B cell (primary cell): ENCODE results near the gene CAP1. TPM values are rescaled to one million over a fixed set of nuclear protein-coding genes. Genes with fewer than 3 reads are reported as not detected.
A peak's percentile ranks its signal among the peaks of the same experiment; 100 is the strongest.

Experiments used
- ATAC-seq: fragments of 200-7000 bp; cut with Tn5 transposase; one replicate; pipeline ENCODE4 v1.10.0; 2021; ENCODE audit warnings: low read depth, mild to moderate bottlenecking, moderate number of reproducible peaks, moderate library complexity
- CTCF ChIA-PET: fragments of 350-600 bp; sonication (Branson Sonifier 250); formaldehyde crosslinking; loops from one replicate; lab custom pipeline; 2021; ENCODE audit warnings: antibody characterized with exemption, inconsistent platforms; lab: Charles Lee
- POLR2A ChIA-PET: fragments of 350-600 bp; sonication (Branson Sonifier 250); formaldehyde crosslinking; loops from one replicate; lab custom pipeline; 2021; ENCODE audit warnings: antibody characterized with exemption; lab: Charles Lee
- DNase-seq: peaks from one replicate; pipeline ENCODE4 v3.0.0; 2013
- H2AFZ ChIP-seq: 2 replicates; pipeline ENCODE4 v1.6.1; 2012; ENCODE audit warnings: mild to moderate bottlenecking, low read depth, low read length; ENCODE audit not compliant: insufficient read depth, poor library complexity, severe bottlenecking
- H3K27ac ChIP-seq, 2 donors: 1 replicate in 1 of 2; 2 replicates in 1 of 2; pipeline ENCODE4 v1.5.1; 2012 to 2013; ENCODE audit warnings: low read length in 2 of 2, mild to moderate bottlenecking in 2 of 2, moderate library complexity in 1 of 2
- H3K27me3 ChIP-seq, 4 experiments: fragments of 200-600 bp in 1 of 4; sonication (generic) in 1 of 4; replicated peaks in 1 of 4; 1 replicate in 2 of 4; 2 replicates in 2 of 4; pipeline versions ENCODE4 v1.6.1 to v1.7.0; 2013 to 2016; ENCODE audit warnings: low read length in 3 of 4, mild to moderate bottlenecking in 2 of 4, mixed read lengths in 1 of 4, moderate library complexity in 1 of 4; ENCODE audit not compliant: insufficient read depth in 4 of 4, control insufficient read depth in 3 of 4; ENCODE audit errors: control extremely low read depth in 1 of 4
- H3K36me3 ChIP-seq, 2 experiments: replicated peaks in 1 of 2; 1 replicate in 1 of 2; 2 replicates in 1 of 2; pipeline versions ENCODE4 v1.6.1 to v1.7.1; 2013; ENCODE audit warnings: low read length in 1 of 2; ENCODE audit not compliant: insufficient read depth in 2 of 2, control insufficient read depth in 1 of 2; ENCODE audit errors: control extremely low read depth in 1 of 2, extremely low read depth in 1 of 2
- H3K4me1 ChIP-seq, 2 donors: fragments of 200-600 bp in 1 of 2; sonication (generic) in 1 of 2; 1 replicate in 1 of 2; 2 replicates in 1 of 2; pipeline versions ENCODE4 v1.5.1 to v1.6.1; 2013 to 2017; ENCODE audit warnings: low read length in 2 of 2; ENCODE audit not compliant: control insufficient read depth in 2 of 2, insufficient read depth in 2 of 2
- H3K4me2 ChIP-seq: replicated peaks from 2 replicates; pipeline ENCODE3; 2012; ENCODE audit warnings: mild to moderate bottlenecking, low read depth, low read length; ENCODE audit not compliant: poor library complexity, severe bottlenecking
- H3K4me3 ChIP-seq, 5 experiments: fragments of 200-600 bp in 1 of 5; sonication (generic) in 1 of 5; 1 replicate in 3 of 5; 2 replicates in 2 of 5; pipeline versions ENCODE4 v1.5.1 to v1.7.0; 2011 to 2016; ENCODE audit warnings: low read length in 4 of 5, mild to moderate bottlenecking in 4 of 5, low read depth in 2 of 5, control low read depth in 1 of 5, moderate library complexity in 1 of 5; ENCODE audit not compliant: insufficient read depth in 1 of 5; ENCODE audit errors: control extremely low read depth in 1 of 5, extremely low read depth in 1 of 5
- H3K79me2 ChIP-seq: fragments of 200-600 bp; sonication (generic); one replicate; pipeline ENCODE4 v1.6.0; 2016; ENCODE audit warnings: low read length; ENCODE audit not compliant: control insufficient read depth, insufficient read depth
- H3K9ac ChIP-seq: fragments of 200-600 bp; sonication (generic); 2 replicates; pipeline ENCODE4 v1.6.1; 2017; ENCODE audit warnings: mild to moderate bottlenecking, low read length, moderate library complexity
- H3K9me3 ChIP-seq, 3 donors: one replicate each; pipeline versions ENCODE4 v1.6.1 to v1.7.1; 2013; ENCODE audit warnings: low read length in 2 of 3; ENCODE audit not compliant: control insufficient read depth in 2 of 3, insufficient read depth in 1 of 3; ENCODE audit errors: control extremely low read depth in 1 of 3
- H4K20me1 ChIP-seq: 2 replicates; pipeline ENCODE4 v1.6.0; 2012; ENCODE audit warnings: mild to moderate bottlenecking, low read length; ENCODE audit not compliant: insufficient read depth, control insufficient read depth, poor library complexity, severe bottlenecking
- H3K27ac Mint-ChIP-seq: one replicate; pipeline ENCODE4 v1.8.0; 2021; ENCODE audit warnings: mixed read lengths
- H3K27me3 Mint-ChIP-seq: one replicate; pipeline ENCODE4 v1.8.0; 2021; ENCODE audit warnings: mixed read lengths
- H3K4me1 Mint-ChIP-seq: one replicate; pipeline ENCODE4 v1.8.0; 2021; ENCODE audit warnings: mixed read lengths
- H3K4me3 Mint-ChIP-seq: one replicate; pipeline ENCODE4 v1.8.0; 2021; ENCODE audit warnings: mixed read lengths
- H3K9me3 Mint-ChIP-seq: one replicate; pipeline ENCODE4 v1.8.0; 2022; ENCODE audit warnings: mixed read lengths; ENCODE audit not compliant: insufficient read depth
- EZH2 ChIP-seq: IDR thresholded peaks from 2 replicates; pipeline ENCODE4 v1.6.1; 2012; ENCODE audit warnings: borderline replicate concordance, low read depth, mild to moderate bottlenecking, moderate library complexity, low read length; ENCODE audit not compliant: insufficient read depth, poor library complexity, severe bottlenecking
- WGBS: methylation state at CpG from one replicate; pipeline ENCODE4 v1.1.5; 2013; ENCODE audit warnings: missing lambda C conversion rate; ENCODE audit not compliant: insufficient coverage; 5-methylcytosine and 5-hydroxymethylcytosine counted together
- intact Hi-C: fragments of 100-400 bp; cut with micrococcal nuclease; formaldehyde crosslinking; loops from one replicate; pipeline ENCODE4 v1.10.0; 2022
- polyA plus RNA-seq: library from polyadenylated mRNA; depleted of rRNA; stranded (reverse); fragments of >200 nt; gene quantifications from 2 replicates; pipeline ENCODE4 v1.2.3, GENCODE V29; 2012
- total RNA-seq, 2 donors: library from RNA; stranded (reverse); fragments of 120-200 nt in 1 of 2; gene quantifications; 1 replicate in 1 of 2; 2 replicates in 1 of 2; pipeline versions ENCODE4 v1.2.3 to v1.2.4, GENCODE V29; 2013 to 2022
- TF ChIP-seq, protein P1 (sequence below): fragments of 200-600 bp; IDR thresholded peaks from one replicate; pipeline ENCODE4 v1.8.0; 2022; ENCODE audit warnings: antibody characterized with exemption, mild to moderate bottlenecking

The CAP1 gene
- total and polyA plus RNA-seq, 2 donors (not counting 1 experiment from before 2014, with no cell fraction given), result 175 to 203 TPM

GRCh38 chr1:40056519-40057309 is 16.2 kb downstream of the CAP1 start:
- H3K4me1 ChIP-seq, result peaks cover 90 to 93% of the 10 kb centered on the region in 2 donors
- CTCF ChIA-PET, result interaction anchor here (1.0 to 1.4 kb wide), 4 partner anchors 25 to 137 kb away, joined by 3 to 4 read pairs (median 4); no protein-coding TSS in a partner anchor
- peaks cover 43% of the 10 kb centered on the region for H4K20me1 ChIP-seq
- H3K4me1 Mint-ChIP-seq, result peaks cover 84% of the 10 kb centered on the region
- H3K9me3 Mint-ChIP-seq, result no peaks in the 10 kb centered on the region
- WGBS, result 100% methylated on average over 1 of the region's 5 CpGs
- peaks cover 84% of the 10 kb centered on the region for H3K79me2 ChIP-seq
- no peaks in the 10 kb centered on the region for H3K27me3 Mint-ChIP-seq
- H3K4me3 Mint-ChIP-seq, result peak overlapping the region; percentile 3
- peaks cover 4 to 57% of the 10 kb centered on the region in 2 experiments for H3K36me3 ChIP-seq
- intact Hi-C loops, result no loop called here
- POLR2A ChIA-PET, result no interaction called here
- peak overlapping the region; percentile 21 for H3K9ac ChIP-seq
- H3K27me3 ChIP-seq, result no peaks in the 10 kb centered on the region
- peak overlapping the region; percentile 7 to 82 for H3K27ac ChIP-seq
- TF ChIP-seq, protein P1, sequence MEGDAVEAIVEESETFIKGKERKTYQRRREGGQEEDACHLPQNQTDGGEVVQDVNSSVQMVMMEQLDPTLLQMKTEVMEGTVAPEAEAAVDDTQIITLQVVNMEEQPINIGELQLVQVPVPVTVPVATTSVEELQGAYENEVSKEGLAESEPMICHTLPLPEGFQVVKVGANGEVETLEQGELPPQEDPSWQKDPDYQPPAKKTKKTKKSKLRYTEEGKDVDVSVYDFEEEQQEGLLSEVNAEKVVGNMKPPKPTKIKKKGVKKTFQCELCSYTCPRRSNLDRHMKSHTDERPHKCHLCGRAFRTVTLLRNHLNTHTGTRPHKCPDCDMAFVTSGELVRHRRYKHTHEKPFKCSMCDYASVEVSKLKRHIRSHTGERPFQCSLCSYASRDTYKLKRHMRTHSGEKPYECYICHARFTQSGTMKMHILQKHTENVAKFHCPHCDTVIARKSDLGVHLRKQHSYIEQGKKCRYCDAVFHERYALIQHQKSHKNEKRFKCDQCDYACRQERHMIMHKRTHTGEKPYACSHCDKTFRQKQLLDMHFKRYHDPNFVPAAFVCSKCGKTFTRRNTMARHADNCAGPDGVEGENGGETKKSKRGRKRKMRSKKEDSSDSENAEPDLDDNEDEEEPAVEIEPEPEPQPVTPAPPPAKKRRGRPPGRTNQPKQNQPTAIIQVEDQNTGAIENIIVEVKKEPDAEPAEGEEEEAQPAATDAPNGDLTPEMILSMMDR, result no peak
- TF ChIP-seq EZH2, result no peak
- DNase-seq (no peak), ATAC-seq (no peak)
- H3K27ac Mint-ChIP-seq, result peak overlapping the region; percentile 39
- no peaks in the 10 kb centered on the region for H3K9me3 ChIP-seq
- no peak overlapping the region for H2AFZ ChIP-seq
- H3K4me3 ChIP-seq, result no peak overlapping the region
- H3K4me2 ChIP-seq, result peak overlapping the region; percentile 71
